Measurements from ENCODE around the gene ARFIP1. TPM values are rescaled to one million over a fixed set of nuclear protein-coding genes. Genes with fewer than 3 reads are reported as not detected.

The ARFIP1 gene
- total RNA-seq, 2 experiments from 2014 or later = 9.3 to 10.5 TPM

- no peak overlapping the region for H3K4me3 Mint-ChIP-seq
- no peak overlapping the region for H3K27ac Mint-ChIP-seq
- no peaks in the 10 kb centered on the region for H3K4me1 Mint-ChIP-seq (ENCODE audit: low read depth)
Observed at GRCh38 chr4:152947311-152947710, 167.6 kb downstream of the ARFIP1 start.

GRCh38 chr4:152949930-152950329 lies 170.2 kb downstream of the ARFIP1 start:
- Mint-ChIP-seq H3K4me1 (ENCODE audit: low read depth) (no peaks in the 10 kb centered on the region), H3K36me3 (no peaks in the 10 kb centered on the region), H3K4me3 (no peak overlapping the region), H3K27me3 (peaks cover 14% of the 10 kb centered on the region), H3K9me3 (no peaks in the 10 kb centered on the region), H3K27ac (no peak overlapping the region)
- no peak for DNase-seq
- POLR2A ChIA-PET = no interaction called here
- intact Hi-C loops (cut with micrococcal nuclease) = no loop called here
- CTCF ChIA-PET = interaction anchor here (1.0 to 1.1 kb wide), 2 partner anchors 17 to 178 kb away, joined by 3 to 4 read pairs; no protein-coding TSS in a partner anchor

More at GRCh38 chr4:152947311-152947710, 167.6 kb downstream of the ARFIP1 start:
- no peak for DNase-seq
- ChIA-PET POLR2A (no interaction called here), CTCF (interaction anchor here (0.7 to 1.4 kb wide), 2 partner anchors 12 to 47 kb away, joined by 3 read pairs; partner anchors contain the start of gene FHDC1)
- intact Hi-C loops (cut with micrococcal nuclease) = no loop called here
- Mint-ChIP-seq H3K9me3 (no peaks in the 10 kb centered on the region), H3K27me3 (peaks cover 14% of the 10 kb centered on the region), H3K36me3 (no peaks in the 10 kb centered on the region)

- Mint-ChIP-seq H3K27ac (no peak overlapping the region), H3K9me3 (no peaks in the 10 kb centered on the region), H3K27me3 (peaks cover 14% of the 10 kb centered on the region), H3K4me3 (no peak overlapping the region), H3K4me1 (ENCODE audit: low read depth) (no peaks in the 10 kb centered on the region), H3K36me3 (no peaks in the 10 kb centered on the region)
- CTCF ChIA-PET = interaction anchor here (1.0 kb wide), 1 partner anchor 18 kb away, joined by 3 read pairs; no protein-coding TSS in a partner anchor
- intact Hi-C loops (cut with micrococcal nuclease) = no loop called here
- DNase-seq = no peak
- POLR2A ChIA-PET = no interaction called here
Observed at GRCh38 chr4:152950402-152951274, 170.9 kb downstream of the ARFIP1 start.

- POLR2A ChIA-PET = no interaction called here
- H3K27ac Mint-ChIP-seq = no peak overlapping the region
Observed at GRCh38 chr4:152951348-152951747, 171.6 kb downstream of the ARFIP1 start.

GRCh38 chr4:152953514-152953913 lies 173.8 kb downstream of the ARFIP1 start:
- CTCF ChIA-PET = no interaction called here
- no peak overlapping the region for H3K27ac Mint-ChIP-seq
- no peaks in the 10 kb centered on the region for H3K36me3 Mint-ChIP-seq
- POLR2A ChIA-PET = no interaction called here
- H3K4me1 Mint-ChIP-seq (ENCODE audit: low read depth) = no peaks in the 10 kb centered on the region
- intact Hi-C loops (cut with micrococcal nuclease) = no loop called here
- no peak overlapping the region for H3K4me3 Mint-ChIP-seq
- no peaks in the 10 kb centered on the region for H3K9me3 Mint-ChIP-seq
- no peak for DNase-seq
- peaks cover 6% of the 10 kb centered on the region for H3K27me3 Mint-ChIP-seq

More at GRCh38 chr4:152951348-152951747, 171.6 kb downstream of the ARFIP1 start:
- CTCF ChIA-PET = no interaction called here
- intact Hi-C loops (cut with micrococcal nuclease) = no loop called here
- Mint-ChIP-seq H3K27me3 (peaks cover 14% of the 10 kb centered on the region), H3K4me3 (no peak overlapping the region), H3K4me1 (ENCODE audit: low read depth) (no peaks in the 10 kb centered on the region), H3K9me3 (no peaks in the 10 kb centered on the region), H3K36me3 (no peaks in the 10 kb centered on the region)
- no peak for DNase-seq

GRCh38 chr4:152954741-152955140 lies 175.0 kb downstream of the ARFIP1 start:
- intact Hi-C loops (cut with micrococcal nuclease) = no loop called here
- H3K36me3 Mint-ChIP-seq = no peaks in the 10 kb centered on the region
- H3K27me3 Mint-ChIP-seq = peaks cover 6% of the 10 kb centered on the region
- H3K4me3 Mint-ChIP-seq = no peak overlapping the region
- no peaks in the 10 kb centered on the region for H3K9me3 Mint-ChIP-seq
- no peak overlapping the region for H3K27ac Mint-ChIP-seq
- no peaks in the 10 kb centered on the region for H3K4me1 Mint-ChIP-seq (ENCODE audit: low read depth)
- DNase-seq = no peak
- ChIA-PET CTCF (interaction anchor here (0.6 kb wide), 1 partner anchor 314 kb away, joined by 3 read pairs; no protein-coding TSS in a partner anchor), POLR2A (interaction anchor here (0.6 kb wide), 1 partner anchor 164 kb away, joined by 3 read pairs; no protein-coding TSS in a partner anchor)

- no peaks in the 10 kb centered on the region for H3K27me3 Mint-ChIP-seq
- no peak for DNase-seq
- CTCF ChIA-PET = no interaction called here
- no peaks in the 10 kb centered on the region for H3K36me3 Mint-ChIP-seq
- intact Hi-C loops (cut with micrococcal nuclease) = no loop called here
- POLR2A ChIA-PET = no interaction called here
- H3K27ac Mint-ChIP-seq = no peak overlapping the region
- no peaks in the 10 kb centered on the region for H3K4me1 Mint-ChIP-seq (ENCODE audit: low read depth)
- no peak overlapping the region for H3K4me3 Mint-ChIP-seq
- H3K9me3 Mint-ChIP-seq = no peaks in the 10 kb centered on the region
Observed at GRCh38 chr4:152956147-152956546, 176.4 kb downstream of the ARFIP1 start.

- Mint-ChIP-seq H3K27me3 (no peaks in the 10 kb centered on the region), H3K4me3 (no peak overlapping the region), H3K4me1 (ENCODE audit: low read depth) (no peaks in the 10 kb centered on the region), H3K9me3 (no peaks in the 10 kb centered on the region), H3K36me3 (no peaks in the 10 kb centered on the region), H3K27ac (no peak overlapping the region)
- no peak for DNase-seq
- ChIA-PET CTCF (no interaction called here), POLR2A (no interaction called here)
- intact Hi-C loops (cut with micrococcal nuclease) = no loop called here
Observed at GRCh38 chr4:152956650-152957436, 177.1 kb downstream of the ARFIP1 start.

- POLR2A ChIA-PET = no interaction called here
Observed at GRCh38 chr4:152957437-152958171, 177.8 kb downstream of the ARFIP1 start.

GRCh38 chr4:152959080-152959479 lies 179.3 kb downstream of the ARFIP1 start:
- ChIA-PET CTCF (no interaction called here), POLR2A (no interaction called here)

More at GRCh38 chr4:152957437-152958171, 177.8 kb downstream of the ARFIP1 start:
- CTCF ChIA-PET = no interaction called here
- H3K9me3 Mint-ChIP-seq = no peaks in the 10 kb centered on the region
- intact Hi-C loops (cut with micrococcal nuclease) = no loop called here
- H3K27ac Mint-ChIP-seq = no peak overlapping the region
- DNase-seq = no peak
- no peaks in the 10 kb centered on the region for H3K27me3 Mint-ChIP-seq
- no peaks in the 10 kb centered on the region for H3K4me1 Mint-ChIP-seq (ENCODE audit: low read depth)
- H3K4me3 Mint-ChIP-seq = no peak overlapping the region
- no peaks in the 10 kb centered on the region for H3K36me3 Mint-ChIP-seq

GRCh38 chr4:152960082-152960481 lies 180.3 kb downstream of the ARFIP1 start:
- CTCF ChIA-PET = no interaction called here
- H3K4me1 Mint-ChIP-seq (ENCODE audit: low read depth) = no peaks in the 10 kb centered on the region

More at GRCh38 chr4:152959080-152959479, 179.3 kb downstream of the ARFIP1 start:
- Mint-ChIP-seq H3K4me3 (no peak overlapping the region), H3K9me3 (no peaks in the 10 kb centered on the region), H3K4me1 (ENCODE audit: low read depth) (no peaks in the 10 kb centered on the region), H3K36me3 (no peaks in the 10 kb centered on the region), H3K27ac (no peak overlapping the region), H3K27me3 (no peaks in the 10 kb centered on the region)
- intact Hi-C loops (cut with micrococcal nuclease) = no loop called here
- no peak for DNase-seq

More at GRCh38 chr4:152960082-152960481, 180.3 kb downstream of the ARFIP1 start:
- DNase-seq = no peak
- POLR2A ChIA-PET = no interaction called here
- Mint-ChIP-seq H3K27ac (no peak overlapping the region), H3K4me3 (no peak overlapping the region), H3K27me3 (no peaks in the 10 kb centered on the region), H3K9me3 (no peaks in the 10 kb centered on the region), H3K36me3 (no peaks in the 10 kb centered on the region)
- intact Hi-C loops (cut with micrococcal nuclease) = no loop called here

Measured in activated CD4-positive, alpha-beta memory T cell treated with anti-CD3 and anti-CD28 coated beads for 36 hours (primary cell).